GM19468 (cell line): ENCODE results near the gene CCSER1.
"Not testable (repeated sequence)": the region's sequence is repeated elsewhere in the genome, so short reads cannot be mapped to it uniquely, and the experiment has no call there.

Experiments
- ATAC-seq: cut with Tn5 transposase; IDR thresholded peaks from one replicate; pipeline ENCODE4 v1.9.1; 2021; ENCODE audit warnings: mild to moderate bottlenecking, moderate library complexity, moderate number of reproducible peaks; ENCODE audit not compliant: unreplicated experiment; ENCODE audit errors: extremely low read depth

The CCSER1 gene

DNA sequence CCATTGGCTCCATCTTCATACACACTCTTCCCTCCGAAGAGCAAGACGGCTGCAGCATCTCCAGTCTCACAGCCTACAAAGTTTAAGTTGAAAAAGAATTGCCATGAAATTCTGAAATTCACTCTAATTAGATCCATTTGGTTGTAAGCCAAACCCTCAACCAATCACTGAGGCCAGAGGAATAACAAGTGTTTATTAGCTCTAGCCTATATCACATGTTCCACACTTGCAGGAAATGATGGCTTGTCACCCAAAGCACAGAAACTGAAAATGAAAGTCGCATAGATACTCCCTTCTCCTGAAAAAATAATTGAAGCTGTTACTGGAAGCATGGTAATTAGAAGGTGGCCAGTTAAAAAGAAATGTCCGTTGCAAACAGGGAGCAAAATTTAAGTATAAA is 1071.8 kb downstream of the CCSER1 start:
- ATAC-seq, result no peak

GRCh38 chr4:91207535-91207934 is 1080.3 kb downstream of the CCSER1 start:
- ATAC-seq, result no peak

GRCh38 chr4:91212211-91212610 is 1085.0 kb downstream of the CCSER1 start:
- no peak for ATAC-seq

GRCh38 chr4:91217831-91218403 is 1090.7 kb downstream of the CCSER1 start:
- ATAC-seq, result not testable (repeated sequence)

GRCh38 chr4:91220315-91220714 is 1093.1 kb downstream of the CCSER1 start:
- ATAC-seq, result no peak

DNA sequence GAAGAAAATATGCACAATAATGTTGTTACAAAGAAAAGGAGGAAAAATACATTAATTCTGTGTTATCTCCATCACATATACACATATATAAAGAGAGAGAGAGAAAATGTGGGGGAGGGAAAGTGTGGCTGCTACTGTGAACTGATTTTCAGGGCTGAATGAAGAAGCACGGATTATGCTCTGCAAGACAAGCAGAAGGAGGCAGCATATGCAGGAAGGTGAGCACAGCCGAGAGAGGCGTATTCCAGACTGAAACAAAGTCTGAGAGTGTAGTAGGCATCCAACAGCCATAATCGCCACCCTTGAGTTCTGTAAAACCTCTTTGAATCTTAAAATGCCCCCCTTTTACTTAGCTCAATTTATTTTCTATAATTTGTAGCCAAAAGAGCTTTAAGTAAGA is 1094.8 kb downstream of the CCSER1 start:
- no peak for ATAC-seq

GRCh38 chr4:91226867-91227266 is 1099.7 kb downstream of the CCSER1 start:
- ATAC-seq, result no peak

GRCh38 chr4:91228659-91229058 is 1101.5 kb downstream of the CCSER1 start:
- ATAC-seq, result no peak

GRCh38 chr4:91233164-91233563 is 1106.0 kb downstream of the CCSER1 start:
- ATAC-seq, result no peak

- ATAC-seq, result no peak
These were observed 1115.9 kb downstream of the CCSER1 start for GRCh38 chr4:91243132-91243531.

- ATAC-seq, result no peak
These were observed 1128.8 kb downstream of the CCSER1 start for GRCh38 chr4:91256043-91256442.

DNA sequence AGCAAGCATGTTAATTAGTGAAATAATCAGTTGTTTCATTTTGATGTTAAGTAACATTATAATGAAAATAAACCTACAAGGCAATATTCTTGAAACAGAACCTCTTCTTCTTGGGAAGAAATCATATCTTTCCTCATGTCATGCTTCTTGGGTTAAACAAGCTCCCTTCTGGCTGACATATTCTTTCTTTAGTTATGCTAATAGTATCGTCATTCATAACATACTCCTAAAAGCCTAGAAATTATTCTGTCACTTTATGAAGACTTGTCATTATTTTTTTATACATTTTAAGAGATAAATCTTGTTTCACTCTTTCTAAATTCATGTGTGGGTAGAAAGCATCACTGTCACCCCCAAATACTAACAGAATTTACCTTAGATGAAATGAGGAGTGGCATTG is 1129.6 kb downstream of the CCSER1 start:
- ATAC-seq, result no peak

- ATAC-seq, result no peak
These were observed 1130.5 kb downstream of the CCSER1 start for GRCh38 chr4:91257721-91258120.

GRCh38 chr4:91258326-91258725 is 1131.1 kb downstream of the CCSER1 start:
- ATAC-seq, result no peak

GRCh38 chr4:91267543-91267942 is 1140.3 kb downstream of the CCSER1 start:
- no peak for ATAC-seq

DNA sequence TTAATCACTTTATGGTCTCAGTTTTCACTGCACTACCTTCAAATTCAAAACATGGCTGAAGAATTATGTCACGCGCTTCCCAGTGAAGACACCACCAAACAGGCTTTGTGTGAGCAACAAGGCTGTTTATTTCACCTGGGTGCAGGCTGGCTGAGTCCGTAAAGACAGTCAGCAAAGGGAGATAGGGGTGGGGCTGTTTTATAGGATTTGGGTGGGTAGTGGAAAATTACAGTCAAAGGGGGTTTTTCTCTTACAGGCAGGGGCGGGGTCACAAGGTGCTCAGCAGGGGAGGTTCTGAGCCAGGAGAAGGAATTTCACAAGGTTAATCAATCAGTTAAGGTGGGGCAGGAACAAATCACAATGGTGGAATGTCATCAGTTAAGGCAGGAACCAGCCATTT is 1141.3 kb downstream of the CCSER1 start:
- not testable (repeated sequence) for ATAC-seq

DNA sequence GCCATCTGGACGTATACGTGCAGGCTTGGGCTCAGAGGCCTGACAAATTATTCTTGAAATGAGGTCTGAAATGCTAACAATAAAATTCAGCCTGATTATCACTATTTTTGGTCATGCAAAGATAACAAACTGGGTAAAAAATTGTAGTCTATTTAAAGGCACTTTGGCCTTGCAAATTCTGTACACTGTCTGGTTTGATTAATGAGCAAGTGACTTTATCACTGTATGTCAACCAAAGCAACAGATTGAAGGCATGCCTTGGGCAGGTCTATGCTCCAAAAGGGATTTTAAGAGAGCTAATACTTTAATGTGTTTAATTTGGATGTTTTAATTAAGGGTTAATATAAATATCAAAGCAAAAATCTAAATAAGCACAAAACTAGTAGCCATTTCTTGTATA is 1141.7 kb downstream of the CCSER1 start:
- no peak for ATAC-seq

- ATAC-seq, result no peak
These were observed 1152.7 kb downstream of the CCSER1 start for GRCh38 chr4:91279899-91280298.

- no peak for ATAC-seq
These were observed 1153.5 kb downstream of the CCSER1 start for GRCh38 chr4:91280551-91281290.

- ATAC-seq, result no peak
These were observed 1155.0 kb downstream of the CCSER1 start for GRCh38 chr4:91282217-91282616.

GRCh38 chr4:91283726-91284230 is 1156.6 kb downstream of the CCSER1 start:
- no peak for ATAC-seq

- ATAC-seq, result no peak
These were observed 1157.3 kb downstream of the CCSER1 start for GRCh38 chr4:91284480-91284879.
